Breast epithelium (tissue), 4 donors: ENCODE data around the gene NTNG1. TPM values are rescaled to one million over a fixed set of nuclear protein-coding genes. Genes with fewer than 3 reads are reported as not detected.

ENCODE experiments used
- DNase-seq, 2 donors: peaks; one replicate each; pipeline ENCODE4 v3.0.0-alpha.2; 2019; ENCODE audit warnings: low spot score in 2 of 2
- H3K27ac ChIP-seq, 2 donors: fragments of 200-600 bp; sonication (generic) in 1 of 2; one replicate each; pipeline ENCODE4 v1.5.1; 2016 to 2019; ENCODE audit warnings: mild to moderate bottlenecking in 1 of 2
- H3K27me3 ChIP-seq, 2 donors: fragments of 200-600 bp; sonication (generic) in 1 of 2; one replicate each; pipeline versions ENCODE4 v1.5.1 to v1.6.0; 2017 to 2019; ENCODE audit warnings: control low read depth in 1 of 2, mild to moderate bottlenecking in 1 of 2
- H3K36me3 ChIP-seq: fragments of 200-600 bp; one replicate; pipeline ENCODE4 v1.5.1; 2019
- H3K4me1 ChIP-seq, 2 donors: fragments of 200-600 bp; sonication (generic); one replicate each; pipeline ENCODE4 v1.5.1; 2016 to 2019; ENCODE audit warnings: control low read depth in 1 of 2
- H3K4me3 ChIP-seq, 3 donors: fragments of 200-600 bp; sonication (generic); 1 replicate in 2 of 3; 2 replicates in 1 of 3; pipeline ENCODE4 v1.5.1; 2016 to 2019; ENCODE audit warnings: mild to moderate bottlenecking in 3 of 3, moderate library complexity in 2 of 3
- H3K9me3 ChIP-seq, 2 donors: fragments of 200-600 bp; sonication (generic) in 1 of 2; one replicate each; pipeline ENCODE4 v1.5.1; 2016 to 2019; ENCODE audit warnings: control low read depth in 1 of 2
- POLR2A ChIP-seq: fragments of 450-650 bp; IDR thresholded peaks from one replicate; pipeline ENCODE4 v1.6.1; 2016; ENCODE audit warnings: antibody characterized with exemption, mild to moderate bottlenecking, moderate library complexity
- POLR2AphosphoS5 ChIP-seq, 3 donors: sonication (generic); formaldehyde crosslinking; IDR thresholded peaks; one replicate each; pipeline ENCODE4 v1.6.1; 2017; ENCODE audit warnings: antibody characterized with exemption in 3 of 3
- intact Hi-C: fragments of 100-400 bp; cut with DNase I; formaldehyde crosslinking; loops from one replicate; pipeline ENCODE4 v1.15.1; 2023; ENCODE audit warnings: low total_unique reads
- total RNA-seq, 3 donors: library from RNA; depleted of rRNA; stranded (reverse); fragments of >200 nt; gene quantifications; one replicate each; pipeline ENCODE4 v1.1.0, GENCODE V29; 2016
- TF ChIP-seq, protein P1 (sequence below), 3 donors: fragments of 450-650 bp; IDR thresholded peaks; one replicate each; pipeline ENCODE4 v1.5.1; 2016 to 2017; ENCODE audit warnings: antibody characterized with exemption in 3 of 3, mild to moderate bottlenecking in 3 of 3, moderate library complexity in 3 of 3

Gene NTNG1
- total RNA-seq, 3 donors from 2014 or later = 0.32 to 5.7 (median 0.98) TPM

- Histone ChIP-seq H3K4me1 (no peaks in the 10 kb centered on the region), H3K4me3 (no peak overlapping the region), H3K27ac (no peak overlapping the region), H3K27me3 (no peaks in the 10 kb centered on the region), H3K36me3 (no peaks in the 10 kb centered on the region), H3K9me3 (no peaks in the 10 kb centered on the region)
- TF ChIP-seq, protein P1, sequence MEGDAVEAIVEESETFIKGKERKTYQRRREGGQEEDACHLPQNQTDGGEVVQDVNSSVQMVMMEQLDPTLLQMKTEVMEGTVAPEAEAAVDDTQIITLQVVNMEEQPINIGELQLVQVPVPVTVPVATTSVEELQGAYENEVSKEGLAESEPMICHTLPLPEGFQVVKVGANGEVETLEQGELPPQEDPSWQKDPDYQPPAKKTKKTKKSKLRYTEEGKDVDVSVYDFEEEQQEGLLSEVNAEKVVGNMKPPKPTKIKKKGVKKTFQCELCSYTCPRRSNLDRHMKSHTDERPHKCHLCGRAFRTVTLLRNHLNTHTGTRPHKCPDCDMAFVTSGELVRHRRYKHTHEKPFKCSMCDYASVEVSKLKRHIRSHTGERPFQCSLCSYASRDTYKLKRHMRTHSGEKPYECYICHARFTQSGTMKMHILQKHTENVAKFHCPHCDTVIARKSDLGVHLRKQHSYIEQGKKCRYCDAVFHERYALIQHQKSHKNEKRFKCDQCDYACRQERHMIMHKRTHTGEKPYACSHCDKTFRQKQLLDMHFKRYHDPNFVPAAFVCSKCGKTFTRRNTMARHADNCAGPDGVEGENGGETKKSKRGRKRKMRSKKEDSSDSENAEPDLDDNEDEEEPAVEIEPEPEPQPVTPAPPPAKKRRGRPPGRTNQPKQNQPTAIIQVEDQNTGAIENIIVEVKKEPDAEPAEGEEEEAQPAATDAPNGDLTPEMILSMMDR (IDR thresholded peaks at IDR 0.05) = no peak
- TF ChIP-seq POLR2A = no peak
- DNase-seq = no peak
- intact Hi-C loops = no loop called here
Observed at GRCh38 chr1:107389410-107390396, 248.9 kb downstream of the NTNG1 start.

DNA sequence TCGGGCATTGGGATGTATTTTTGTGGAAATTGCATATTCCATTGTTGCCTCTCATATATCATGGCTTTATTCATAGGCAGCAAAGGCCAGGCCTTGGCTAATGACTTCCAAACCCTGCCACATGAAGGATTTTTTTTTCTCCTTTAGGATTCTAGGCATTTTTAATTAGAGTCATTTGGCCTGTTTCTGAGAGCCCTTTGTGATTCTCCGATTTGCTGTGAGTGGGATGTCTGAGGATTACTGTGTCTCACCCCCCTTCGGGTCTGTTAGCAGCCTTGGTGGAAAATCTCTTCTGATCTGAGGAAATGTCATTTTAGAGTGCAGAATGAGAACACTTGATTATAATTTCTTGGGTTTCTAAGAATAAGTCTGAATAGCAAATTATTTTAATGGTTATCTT is 253.5 kb downstream of the NTNG1 start:
- Histone ChIP-seq H3K27me3 (no peaks in the 10 kb centered on the region), H3K4me1 (no peaks in the 10 kb centered on the region), H3K36me3 (no peaks in the 10 kb centered on the region), H3K9me3 (no peaks in the 10 kb centered on the region), H3K4me3 (no peak overlapping the region), H3K27ac (no peak overlapping the region)
- TF ChIP-seq, protein P1 (IDR thresholded peaks at IDR 0.05) = no peak
- TF ChIP-seq POLR2AphosphoS5 (IDR thresholded peaks at IDR 0.05) (no peak), POLR2A (no peak)
- intact Hi-C loops = no loop called here
- DNase-seq = no peak

- Histone ChIP-seq H3K4me1 (no peaks in the 10 kb centered on the region), H3K27ac (no peak overlapping the region), H3K36me3 (no peaks in the 10 kb centered on the region), H3K9me3 (no peaks in the 10 kb centered on the region), H3K27me3 (no peaks in the 10 kb centered on the region), H3K4me3 (no peak overlapping the region)
- TF ChIP-seq, protein P1 (IDR thresholded peaks at IDR 0.05) = no peak
- TF ChIP-seq POLR2A (no peak), POLR2AphosphoS5 (IDR thresholded peaks at IDR 0.05) (no peak)
- no peak for DNase-seq
- intact Hi-C loops = no loop called here
Observed at GRCh38 chr1:107401704-107402103, 260.9 kb downstream of the NTNG1 start.

GRCh38 chr1:107404756-107405155 is 263.9 kb downstream of the NTNG1 start:
- no peak overlapping the region for H3K4me3 ChIP-seq
- no peak for DNase-seq
- H3K36me3 ChIP-seq = no peaks in the 10 kb centered on the region
- no peaks in the 10 kb centered on the region for H3K9me3 ChIP-seq
- TF ChIP-seq POLR2AphosphoS5 (IDR thresholded peaks at IDR 0.05) (no peak), POLR2A (no peak)
- TF ChIP-seq, protein P1 (IDR thresholded peaks at IDR 0.05) = no peak
- H3K4me1 ChIP-seq = no peaks in the 10 kb centered on the region
- H3K27me3 ChIP-seq = no peaks in the 10 kb centered on the region
- H3K27ac ChIP-seq = no peak overlapping the region
- intact Hi-C loops = no loop called here

GRCh38 chr1:107405236-107405635 is 264.4 kb downstream of the NTNG1 start:
- Histone ChIP-seq H3K27ac (no peak overlapping the region), H3K36me3 (no peaks in the 10 kb centered on the region), H3K9me3 (no peaks in the 10 kb centered on the region), H3K4me3 (no peak overlapping the region), H3K27me3 (no peaks in the 10 kb centered on the region), H3K4me1 (no peaks in the 10 kb centered on the region)
- TF ChIP-seq, protein P1 (IDR thresholded peaks at IDR 0.05) = no peak
- no peak for TF ChIP-seq POLR2A
- no peak for TF ChIP-seq POLR2AphosphoS5 (IDR thresholded peaks at IDR 0.05)
- intact Hi-C loops = no loop called here
- DNase-seq = no peak
